GM12873 (cell line): ENCODE measurements around the gene GREB1L.

Source experiments
- TF ChIP-seq, protein P1 (sequence below): IDR thresholded peaks from 2 replicates; pipeline ENCODE4 v1.5.1; 2012; ENCODE audit warnings: low read depth, mild to moderate bottlenecking, moderate library complexity, low read length, control low read depth; ENCODE audit not compliant: insufficient read depth; ENCODE audit errors: missing control alignments

GREB1L gene

DNA sequence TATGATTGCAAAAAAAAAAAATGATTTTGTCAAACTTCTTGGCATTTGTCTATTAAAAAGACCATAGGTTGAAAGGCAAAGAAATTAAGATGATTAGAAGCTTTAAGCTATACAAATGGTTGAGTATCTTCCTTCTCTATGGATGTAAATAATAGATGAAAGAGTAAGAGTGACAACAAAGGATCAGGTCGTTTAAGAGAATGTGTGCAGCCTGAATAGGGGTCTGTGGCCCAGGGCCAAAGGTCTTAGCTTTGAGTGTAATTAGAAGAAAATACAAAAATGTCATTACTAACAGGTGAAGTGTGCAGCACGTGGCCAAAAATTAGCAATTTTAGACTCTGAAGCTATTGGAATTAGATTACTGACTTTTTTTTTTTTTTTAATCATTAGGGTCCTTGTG, 122.4 kb downstream of the GREB1L start:
- TF ChIP-seq, protein P1, sequence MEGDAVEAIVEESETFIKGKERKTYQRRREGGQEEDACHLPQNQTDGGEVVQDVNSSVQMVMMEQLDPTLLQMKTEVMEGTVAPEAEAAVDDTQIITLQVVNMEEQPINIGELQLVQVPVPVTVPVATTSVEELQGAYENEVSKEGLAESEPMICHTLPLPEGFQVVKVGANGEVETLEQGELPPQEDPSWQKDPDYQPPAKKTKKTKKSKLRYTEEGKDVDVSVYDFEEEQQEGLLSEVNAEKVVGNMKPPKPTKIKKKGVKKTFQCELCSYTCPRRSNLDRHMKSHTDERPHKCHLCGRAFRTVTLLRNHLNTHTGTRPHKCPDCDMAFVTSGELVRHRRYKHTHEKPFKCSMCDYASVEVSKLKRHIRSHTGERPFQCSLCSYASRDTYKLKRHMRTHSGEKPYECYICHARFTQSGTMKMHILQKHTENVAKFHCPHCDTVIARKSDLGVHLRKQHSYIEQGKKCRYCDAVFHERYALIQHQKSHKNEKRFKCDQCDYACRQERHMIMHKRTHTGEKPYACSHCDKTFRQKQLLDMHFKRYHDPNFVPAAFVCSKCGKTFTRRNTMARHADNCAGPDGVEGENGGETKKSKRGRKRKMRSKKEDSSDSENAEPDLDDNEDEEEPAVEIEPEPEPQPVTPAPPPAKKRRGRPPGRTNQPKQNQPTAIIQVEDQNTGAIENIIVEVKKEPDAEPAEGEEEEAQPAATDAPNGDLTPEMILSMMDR = no peak

DNA sequence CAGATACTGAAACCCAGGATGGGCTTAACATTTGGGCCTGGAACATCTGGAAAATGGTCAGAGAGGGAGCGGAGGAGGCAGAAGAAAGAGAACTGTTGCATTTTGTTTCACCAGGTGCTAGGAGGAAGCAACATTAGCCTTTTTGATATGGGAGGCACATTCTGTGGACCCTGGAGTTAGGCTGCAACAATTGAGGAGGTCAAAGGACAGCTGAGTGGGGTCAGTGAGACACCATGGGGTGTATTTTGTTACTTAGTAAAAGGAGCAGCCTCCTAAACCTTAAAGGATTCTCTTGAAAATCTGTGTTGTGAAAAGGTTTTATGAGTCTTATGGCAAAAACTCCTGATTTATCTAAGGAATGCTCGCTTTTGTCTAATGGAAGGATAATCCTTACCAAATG, 124.9 kb downstream of the GREB1L start:
- TF ChIP-seq, protein P1 = no peak

DNA sequence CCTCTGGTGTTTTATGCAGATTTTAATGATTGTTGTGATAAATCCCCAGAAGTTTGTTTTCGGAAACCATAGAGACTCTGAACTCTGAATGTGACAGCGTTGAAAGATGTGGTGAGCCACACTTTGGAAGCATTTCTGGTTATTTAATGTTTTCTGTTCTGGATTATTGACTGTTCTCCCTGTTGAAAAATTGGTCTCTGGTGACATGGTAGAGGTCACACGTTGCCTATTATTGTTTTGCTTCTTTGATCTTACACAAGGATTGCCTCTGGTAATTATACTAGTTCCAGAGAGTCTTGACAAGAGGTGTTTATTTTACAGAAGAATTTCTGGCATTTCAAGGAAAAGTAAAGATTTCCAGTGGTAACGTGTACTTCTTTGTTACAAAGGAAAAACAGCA, 127.1 kb downstream of the GREB1L start:
- TF ChIP-seq, protein P1 = no peak

DNA sequence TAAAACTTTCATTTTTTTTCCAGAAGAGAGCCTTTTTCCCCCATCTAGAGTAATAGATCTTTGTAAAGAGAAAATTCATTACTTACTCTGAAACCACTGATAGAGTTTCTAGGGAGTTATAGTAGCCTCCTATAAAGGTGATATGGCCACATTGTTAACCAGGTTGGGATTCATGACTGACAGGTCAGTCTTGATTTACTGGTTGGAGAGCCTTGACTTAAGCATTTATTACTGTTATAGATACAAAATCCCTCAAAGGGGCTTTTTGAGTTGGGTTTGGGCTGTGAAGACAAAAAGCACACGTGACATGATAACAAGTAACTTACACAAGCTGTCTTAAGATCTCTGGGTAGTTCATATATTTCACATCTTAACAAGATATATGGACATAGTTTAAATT, 141.0 kb downstream of the GREB1L start:
- TF ChIP-seq, protein P1 = no peak

- TF ChIP-seq, protein P1 = no peak
These were observed 144.7 kb downstream of the GREB1L start for GRCh38 chr18:21386523-21387240.

DNA sequence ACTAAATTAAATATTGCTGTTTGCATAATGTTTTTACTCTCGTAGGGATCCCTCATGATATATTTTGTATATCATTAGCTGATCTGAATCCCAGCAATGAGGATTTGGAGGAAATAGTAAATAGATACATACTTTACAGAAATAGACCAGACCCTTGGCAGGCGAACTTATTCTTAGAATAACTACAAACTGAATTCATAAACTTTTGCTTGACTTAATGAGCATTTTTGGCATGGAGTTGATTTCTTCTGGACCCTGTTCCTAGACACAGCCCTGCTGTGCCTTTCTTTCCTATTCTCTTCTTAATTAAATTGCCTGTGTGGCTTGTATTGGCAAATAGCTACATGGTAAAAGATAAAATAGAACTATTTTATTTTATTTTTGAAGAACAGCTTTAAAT, 145.9 kb downstream of the GREB1L start:
- TF ChIP-seq, protein P1 = no peak

GRCh38 chr18:21389283-21389682, 147.3 kb downstream of the GREB1L start:
- TF ChIP-seq, protein P1 = no peak
